ENCODE data around the gene FAM222A. TPM values are rescaled to one million over a fixed set of nuclear protein-coding genes. Genes with fewer than 3 reads are reported as not detected.

Gene FAM222A
- total RNA-seq, 1 donor from 2014 or later = 1.8 TPM

- ATAC-seq (no peak), DNase-seq (ENCODE audit: low spot score) (peak; percentile 29)
Observed at GRCh38 chr12:109757671-109758265, 44.1 kb downstream of the FAM222A start.

GRCh38 chr12:109758426-109759420 is 45.1 kb downstream of the FAM222A start:
- ATAC-seq (no peak), DNase-seq (ENCODE audit: low spot score) (peak; percentile 39)

GRCh38 chr12:109759595-109759994 is 46.0 kb downstream of the FAM222A start:
- DNase-seq (ENCODE audit: low spot score) (peak; percentile 41), ATAC-seq (no peak)

GRCh38 chr12:109760031-109760929 is 46.7 kb downstream of the FAM222A start:
- ATAC-seq = peak; percentile 87
- peak; percentile 86 for DNase-seq (ENCODE audit: low spot score)

GRCh38 chr12:109760930-109761921 is 47.6 kb downstream of the FAM222A start:
- DNase-seq (ENCODE audit: low spot score) = peak; percentile 43
- no peak for ATAC-seq

GRCh38 chr12:109762071-109762672 is 48.5 kb downstream of the FAM222A start:
- peak; percentile 42 for DNase-seq (ENCODE audit: low spot score)
- no peak for ATAC-seq

GRCh38 chr12:109762673-109763191 is 49.1 kb downstream of the FAM222A start:
- ATAC-seq (no peak), DNase-seq (ENCODE audit: low spot score) (peak; percentile 41)

GRCh38 chr12:109763201-109763841 is 49.7 kb downstream of the FAM222A start:
- no peak for ATAC-seq

GRCh38 chr12:109764123-109764522 is 50.5 kb downstream of the FAM222A start:
- DNase-seq (ENCODE audit: low spot score) = no peak
- ATAC-seq = no peak

More at GRCh38 chr12:109763201-109763841, 49.7 kb downstream of the FAM222A start:
- DNase-seq (ENCODE audit: low spot score) = peak; percentile 21

- peak; percentile 38 for DNase-seq (ENCODE audit: low spot score)
- ATAC-seq = no peak
Observed at GRCh38 chr12:109764776-109765445, 51.3 kb downstream of the FAM222A start.

GRCh38 chr12:109765446-109765810 is 51.8 kb downstream of the FAM222A start:
- ATAC-seq (no peak), DNase-seq (ENCODE audit: low spot score) (peak; percentile 12)

- DNase-seq (ENCODE audit: low spot score) = peak; percentile 28
- ATAC-seq = no peak
Observed at GRCh38 chr12:109766251-109766778, 52.7 kb downstream of the FAM222A start.

GRCh38 chr12:109767456-109767855 is 53.8 kb downstream of the FAM222A start:
- ATAC-seq = no peak
- no peak for DNase-seq (ENCODE audit: low spot score)

- no peak for ATAC-seq
- peak; percentile 37 for DNase-seq (ENCODE audit: low spot score)
Observed at GRCh38 chr12:109767991-109768900, 54.6 kb downstream of the FAM222A start.

- ATAC-seq (no peak), DNase-seq (ENCODE audit: low spot score) (peak; percentile 40)
Observed at GRCh38 chr12:109768901-109769670, 55.5 kb downstream of the FAM222A start.

Measured in left lobe of liver (tissue), 2 donors.